Breast epithelium (tissue), 4 donors: ENCODE data around the gene AMMECR1. TPM values are rescaled to one million over a fixed set of nuclear protein-coding genes. Genes with fewer than 3 reads are reported as not detected.

Experiments used
- DNase-seq, 2 donors: peaks; one replicate each; pipeline ENCODE4 v3.0.0-alpha.2; 2019; ENCODE audit warnings: low spot score in 2 of 2
- H3K27ac ChIP-seq, 2 donors: fragments of 200-600 bp; sonication (generic) in 1 of 2; one replicate each; pipeline ENCODE4 v1.5.1; 2016 to 2019; ENCODE audit warnings: mild to moderate bottlenecking in 1 of 2
- H3K27me3 ChIP-seq, 2 donors: fragments of 200-600 bp; sonication (generic) in 1 of 2; one replicate each; pipeline versions ENCODE4 v1.5.1 to v1.6.0; 2017 to 2019; ENCODE audit warnings: control low read depth in 1 of 2, mild to moderate bottlenecking in 1 of 2
- H3K36me3 ChIP-seq: fragments of 200-600 bp; one replicate; pipeline ENCODE4 v1.5.1; 2019
- H3K4me1 ChIP-seq, 2 donors: fragments of 200-600 bp; sonication (generic); one replicate each; pipeline ENCODE4 v1.5.1; 2016 to 2019; ENCODE audit warnings: control low read depth in 1 of 2
- H3K4me3 ChIP-seq, 3 donors: fragments of 200-600 bp; sonication (generic); 1 replicate in 2 of 3; 2 replicates in 1 of 3; pipeline ENCODE4 v1.5.1; 2016 to 2019; ENCODE audit warnings: mild to moderate bottlenecking in 3 of 3, moderate library complexity in 2 of 3
- H3K9me3 ChIP-seq, 2 donors: fragments of 200-600 bp; sonication (generic) in 1 of 2; one replicate each; pipeline ENCODE4 v1.5.1; 2016 to 2019; ENCODE audit warnings: control low read depth in 1 of 2
- POLR2A ChIP-seq: fragments of 450-650 bp; IDR thresholded peaks from one replicate; pipeline ENCODE4 v1.6.1; 2016; ENCODE audit warnings: antibody characterized with exemption, mild to moderate bottlenecking, moderate library complexity
- POLR2AphosphoS5 ChIP-seq, 3 donors: sonication (generic); formaldehyde crosslinking; IDR thresholded peaks; one replicate each; pipeline ENCODE4 v1.6.1; 2017; ENCODE audit warnings: antibody characterized with exemption in 3 of 3
- intact Hi-C: fragments of 100-400 bp; cut with DNase I; formaldehyde crosslinking; loops from one replicate; pipeline ENCODE4 v1.15.1; 2023; ENCODE audit warnings: low total_unique reads
- total RNA-seq, 3 donors: library from RNA; depleted of rRNA; stranded (reverse); fragments of >200 nt; gene quantifications; one replicate each; pipeline ENCODE4 v1.1.0, GENCODE V29; 2016
- TF ChIP-seq, protein P1 (sequence below), 3 donors: fragments of 450-650 bp; IDR thresholded peaks; one replicate each; pipeline ENCODE4 v1.5.1; 2016 to 2017; ENCODE audit warnings: antibody characterized with exemption in 3 of 3, mild to moderate bottlenecking in 3 of 3, moderate library complexity in 3 of 3

Gene AMMECR1
- total RNA-seq, 3 donors from 2014 or later: 4.3 to 8.2 (median 6.6) TPM

- H3K27ac ChIP-seq: peak overlapping the region in 1 of 2 donors; percentile 5
- TF ChIP-seq POLR2AphosphoS5 (IDR thresholded peaks at IDR 0.05): no peak
- TF ChIP-seq POLR2A: no peak
- TF ChIP-seq, protein P1, sequence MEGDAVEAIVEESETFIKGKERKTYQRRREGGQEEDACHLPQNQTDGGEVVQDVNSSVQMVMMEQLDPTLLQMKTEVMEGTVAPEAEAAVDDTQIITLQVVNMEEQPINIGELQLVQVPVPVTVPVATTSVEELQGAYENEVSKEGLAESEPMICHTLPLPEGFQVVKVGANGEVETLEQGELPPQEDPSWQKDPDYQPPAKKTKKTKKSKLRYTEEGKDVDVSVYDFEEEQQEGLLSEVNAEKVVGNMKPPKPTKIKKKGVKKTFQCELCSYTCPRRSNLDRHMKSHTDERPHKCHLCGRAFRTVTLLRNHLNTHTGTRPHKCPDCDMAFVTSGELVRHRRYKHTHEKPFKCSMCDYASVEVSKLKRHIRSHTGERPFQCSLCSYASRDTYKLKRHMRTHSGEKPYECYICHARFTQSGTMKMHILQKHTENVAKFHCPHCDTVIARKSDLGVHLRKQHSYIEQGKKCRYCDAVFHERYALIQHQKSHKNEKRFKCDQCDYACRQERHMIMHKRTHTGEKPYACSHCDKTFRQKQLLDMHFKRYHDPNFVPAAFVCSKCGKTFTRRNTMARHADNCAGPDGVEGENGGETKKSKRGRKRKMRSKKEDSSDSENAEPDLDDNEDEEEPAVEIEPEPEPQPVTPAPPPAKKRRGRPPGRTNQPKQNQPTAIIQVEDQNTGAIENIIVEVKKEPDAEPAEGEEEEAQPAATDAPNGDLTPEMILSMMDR (IDR thresholded peaks at IDR 0.05): no peak
- intact Hi-C loops: no loop called here
- DNase-seq: no peak
- H3K36me3 ChIP-seq: no peaks in the 10 kb centered on the region
- no peaks in the 10 kb centered on the region for H3K4me1 ChIP-seq
- H3K9me3 ChIP-seq: no peaks in the 10 kb centered on the region
- no peak overlapping the region for H3K4me3 ChIP-seq
- H3K27me3 ChIP-seq: peaks cover 0 to 81% of the 10 kb centered on the region in 2 donors
Measured at GRCh38 chrX:110180176-110180927, 137.5 kb downstream of the AMMECR1 start.

GRCh38 chrX:110178179-110178865 is 139.6 kb downstream of the AMMECR1 start:
- Histone ChIP-seq H3K4me3 (no peak overlapping the region), H3K9me3 (no peaks in the 10 kb centered on the region), H3K27ac (no peak overlapping the region), H3K4me1 (no peaks in the 10 kb centered on the region), H3K27me3 (peaks cover 0 to 78% of the 10 kb centered on the region in 2 donors), H3K36me3 (no peaks in the 10 kb centered on the region)
- intact Hi-C loops: no loop called here
- no peak for DNase-seq
- TF ChIP-seq, protein P1 (IDR thresholded peaks at IDR 0.05): no peak
- TF ChIP-seq POLR2AphosphoS5 (IDR thresholded peaks at IDR 0.05): no peak
- TF ChIP-seq POLR2A: no peak

GRCh38 chrX:110175696-110176095 is 142.2 kb downstream of the AMMECR1 start:
- no peak for DNase-seq
- no peaks in the 10 kb centered on the region for H3K9me3 ChIP-seq
- H3K4me3 ChIP-seq: no peak overlapping the region
- TF ChIP-seq, protein P1 (IDR thresholded peaks at IDR 0.05): no peak
- TF ChIP-seq POLR2A: no peak
- H3K27ac ChIP-seq: no peak overlapping the region
- H3K36me3 ChIP-seq: no peaks in the 10 kb centered on the region
- intact Hi-C loops: no loop called here
- H3K27me3 ChIP-seq: peaks cover 0 to 66% of the 10 kb centered on the region in 2 donors
- no peaks in the 10 kb centered on the region for H3K4me1 ChIP-seq

DNA sequence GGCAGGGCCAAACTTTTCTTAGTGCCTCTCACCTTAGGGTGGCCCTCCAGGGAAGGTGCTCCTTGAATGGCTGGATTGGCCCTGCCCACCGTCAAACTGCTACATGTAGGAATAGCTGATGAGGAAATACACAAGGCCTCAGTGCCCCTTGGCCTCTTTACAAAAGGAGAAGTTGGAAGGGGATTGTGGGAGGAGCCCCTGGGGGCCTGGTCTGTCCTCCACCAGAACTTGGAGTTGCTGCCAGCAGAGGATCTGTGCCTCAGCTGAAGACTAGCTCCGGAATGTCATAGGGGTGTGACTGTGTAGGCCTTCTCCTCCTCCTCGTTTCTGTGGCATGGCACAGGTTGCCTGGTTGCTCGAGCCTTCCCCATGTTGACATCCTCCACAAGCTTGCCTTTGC is 142.7 kb downstream of the AMMECR1 start:
- no peak overlapping the region for H3K4me3 ChIP-seq
- no peaks in the 10 kb centered on the region for H3K9me3 ChIP-seq
- no peaks in the 10 kb centered on the region for H3K36me3 ChIP-seq
- TF ChIP-seq, protein P1 (IDR thresholded peaks at IDR 0.05): no peak
- TF ChIP-seq POLR2A (no peak), POLR2AphosphoS5 (IDR thresholded peaks at IDR 0.05) (no peak)
- H3K27ac ChIP-seq: no peak overlapping the region
- intact Hi-C loops: no loop called here
- peaks cover 0 to 62% of the 10 kb centered on the region in 2 donors for H3K27me3 ChIP-seq
- no peaks in the 10 kb centered on the region for H3K4me1 ChIP-seq
- DNase-seq: no peak
